Stomach (tissue), 4 donors: ENCODE data around the gene RPP21.

Experiments
- CTCF ChIP-seq, 7 experiments: fragments of 450-650 bp in 4 of 7; fragments of 200-600 bp in 3 of 7; sonication (generic) in 3 of 7; IDR thresholded peaks; one replicate each; pipeline ENCODE4 v1.5.1; 2016 to 2019; ENCODE audit warnings: antibody characterized with exemption in 7 of 7, control low read depth in 2 of 7, mild to moderate bottlenecking in 1 of 7
- POLR2A ChIP-seq, 4 donors: fragments of 450-650 bp; IDR thresholded peaks; one replicate each; pipeline ENCODE4 v1.6.1; 2016; ENCODE audit warnings: antibody characterized with exemption in 4 of 4, control low read depth in 2 of 4, mild to moderate bottlenecking in 1 of 4, moderate library complexity in 1 of 4

- TF ChIP-seq CTCF (IDR thresholded peaks at IDR 0.05) (no peak), POLR2A (IDR thresholded peaks at IDR 0.05) (no peak)
These were observed 3.2 kb upstream of the RPP21 start for GRCh38 chr6:30341728-30342127.
